Skeletal muscle tissue (tissue), 4 donors: Measurements from ENCODE around the gene NRXN3. TPM values are rescaled to one million over a fixed set of nuclear protein-coding genes. Genes with fewer than 3 reads are reported as not detected.

Experiments
- H3K27ac ChIP-seq: one replicate; pipeline ENCODE4 v1.7.0; 2013; ENCODE audit warnings: mild to moderate bottlenecking, low read depth, low read length, inconsistent platforms
- H3K27me3 ChIP-seq, 3 donors: one replicate each; pipeline ENCODE4 v1.7.0; 2013; ENCODE audit warnings: low read length in 3 of 3; ENCODE audit not compliant: control insufficient read depth in 3 of 3, insufficient read depth in 3 of 3
- H3K36me3 ChIP-seq, 3 donors: one replicate each; pipeline ENCODE4 v1.7.0; 2013; ENCODE audit warnings: low read length in 3 of 3; ENCODE audit not compliant: control insufficient read depth in 3 of 3, insufficient read depth in 3 of 3
- H3K4me1 ChIP-seq, 3 donors: one replicate each; pipeline ENCODE4 v1.7.0; 2013; ENCODE audit warnings: low read length in 3 of 3, mild to moderate bottlenecking in 3 of 3; ENCODE audit not compliant: control insufficient read depth in 3 of 3, insufficient read depth in 3 of 3
- H3K4me3 ChIP-seq, 3 donors: one replicate each; pipeline ENCODE4 v1.7.0; 2013; ENCODE audit warnings: low read length in 3 of 3
- H3K9ac ChIP-seq, 3 donors: one replicate each; pipeline ENCODE4 v1.7.0; 2013; ENCODE audit warnings: low read length in 3 of 3, mild to moderate bottlenecking in 3 of 3, moderate library complexity in 2 of 3, low read depth in 1 of 3
- H3K9me3 ChIP-seq, 3 donors: one replicate each; pipeline ENCODE4 v1.7.0; 2013; ENCODE audit warnings: low read length in 3 of 3; ENCODE audit not compliant: control insufficient read depth in 3 of 3
- total RNA-seq: library from RNA; depleted of rRNA; stranded (reverse); fragments of >200 nt; gene quantifications from one replicate; pipeline ENCODE4 v1.2.3, GENCODE V29; 2014
- donor health status: Osteomylitis.

NRXN3 gene
- total RNA-seq, 1 donor from 2014 or later: 0.52 TPM

GRCh38 chr14:79663453-79663852 lies 1493.3 kb downstream of the NRXN3 start:
- Histone ChIP-seq H3K9me3 (no peaks in the 10 kb centered on the region), H3K4me3 (no peak overlapping the region), H3K36me3 (no peaks in the 10 kb centered on the region), H3K27me3 (no peaks in the 10 kb centered on the region), H3K27ac (no peak overlapping the region), H3K9ac (no peak overlapping the region), H3K4me1 (peaks cover 0 to 2% (median 0%) of the 10 kb centered on the region in 3 donors)

DNA sequence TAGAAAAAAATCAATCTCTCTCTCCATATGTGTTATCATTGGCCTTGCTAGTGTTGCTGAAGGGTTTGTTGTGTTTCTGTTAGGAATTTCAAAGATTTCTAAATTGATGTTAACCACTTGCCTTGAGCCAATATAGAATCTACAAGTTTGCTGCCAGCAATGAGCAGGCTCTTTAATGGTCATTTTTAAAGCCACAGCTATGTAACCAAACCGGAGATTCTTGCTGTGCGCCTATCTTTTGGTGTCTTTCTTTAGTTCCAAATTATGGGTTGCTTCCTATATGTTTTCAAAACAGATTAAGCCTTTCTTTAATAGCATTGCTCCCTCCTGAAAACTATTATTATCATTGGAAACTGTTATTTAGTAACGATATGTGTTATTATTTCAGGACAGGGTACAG lies 1495.4 kb downstream of the NRXN3 start:
- no peak overlapping the region for H3K9ac ChIP-seq
- H3K9me3 ChIP-seq: no peaks in the 10 kb centered on the region
- no peaks in the 10 kb centered on the region for H3K27me3 ChIP-seq

DNA sequence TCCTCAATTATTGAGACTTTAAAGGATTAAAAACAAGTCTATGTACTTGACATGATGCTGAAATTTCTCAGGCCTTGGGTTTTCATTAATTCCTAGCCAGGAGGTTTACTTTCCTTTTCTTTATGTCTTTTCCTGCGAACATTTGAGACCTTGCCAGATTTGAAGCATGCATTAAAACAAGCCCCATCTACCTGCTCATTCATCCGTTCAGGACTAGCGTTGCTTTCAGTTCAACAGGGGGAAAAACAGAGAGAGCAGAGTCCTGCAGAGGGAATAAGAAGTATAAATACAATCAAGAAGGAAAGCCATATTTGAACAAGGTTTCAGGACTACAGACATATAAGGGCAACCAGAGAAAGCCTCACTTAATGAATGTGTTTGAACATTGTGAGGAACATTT lies 1498.8 kb downstream of the NRXN3 start:
- no peak overlapping the region for H3K9ac ChIP-seq
- H3K36me3 ChIP-seq: no peaks in the 10 kb centered on the region
- no peaks in the 10 kb centered on the region for H3K27me3 ChIP-seq
- no peak overlapping the region for H3K27ac ChIP-seq
- H3K4me1 ChIP-seq: no peaks in the 10 kb centered on the region
- no peaks in the 10 kb centered on the region for H3K9me3 ChIP-seq
- no peak overlapping the region for H3K4me3 ChIP-seq

More for the DNA sequence above, 1495.4 kb downstream of the NRXN3 start:
- Histone ChIP-seq H3K27ac (no peak overlapping the region), H3K4me3 (no peak overlapping the region), H3K36me3 (no peaks in the 10 kb centered on the region), H3K4me1 (no peaks in the 10 kb centered on the region)

- Histone ChIP-seq H3K4me1 (no peaks in the 10 kb centered on the region), H3K4me3 (no peak overlapping the region), H3K9me3 (no peaks in the 10 kb centered on the region), H3K36me3 (no peaks in the 10 kb centered on the region), H3K27me3 (no peaks in the 10 kb centered on the region), H3K9ac (no peak overlapping the region), H3K27ac (no peak overlapping the region)
Measured at GRCh38 chr14:79670811-79671210, 1500.6 kb downstream of the NRXN3 start.

GRCh38 chr14:79680087-79680486 lies 1509.9 kb downstream of the NRXN3 start:
- Histone ChIP-seq H3K36me3 (no peaks in the 10 kb centered on the region), H3K27ac (no peak overlapping the region), H3K4me1 (no peaks in the 10 kb centered on the region), H3K4me3 (no peak overlapping the region), H3K9me3 (no peaks in the 10 kb centered on the region), H3K27me3 (no peaks in the 10 kb centered on the region), H3K9ac (no peak overlapping the region)

DNA sequence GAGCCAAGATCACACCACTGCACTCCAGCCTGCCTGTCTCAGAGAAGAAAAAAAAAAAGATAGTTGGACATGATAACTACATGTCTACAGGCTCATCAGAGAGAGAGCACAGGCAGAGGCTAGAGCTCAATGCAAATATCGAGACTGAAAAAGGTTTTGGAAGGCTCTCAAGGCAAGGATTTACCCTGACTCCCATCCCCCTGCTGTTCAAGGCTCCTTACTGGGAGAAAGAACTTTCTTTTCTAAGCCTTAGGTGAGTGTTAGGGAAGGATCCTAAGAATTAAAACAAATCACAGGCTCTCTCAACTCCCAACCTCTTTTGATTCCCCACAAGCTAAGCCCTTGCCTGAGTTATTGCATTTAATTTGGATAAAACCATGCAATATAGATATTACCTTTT lies 1516.0 kb downstream of the NRXN3 start:
- no peak overlapping the region for H3K27ac ChIP-seq
- H3K4me1 ChIP-seq: peaks cover 0 to 2% (median 0%) of the 10 kb centered on the region in 3 donors
- H3K9me3 ChIP-seq: no peaks in the 10 kb centered on the region
- H3K36me3 ChIP-seq: no peaks in the 10 kb centered on the region
- H3K9ac ChIP-seq: no peak overlapping the region
- H3K4me3 ChIP-seq: no peak overlapping the region
- H3K27me3 ChIP-seq: no peaks in the 10 kb centered on the region

GRCh38 chr14:79690960-79691359 lies 1520.8 kb downstream of the NRXN3 start:
- no peak overlapping the region for H3K4me3 ChIP-seq
- no peaks in the 10 kb centered on the region for H3K27me3 ChIP-seq
- H3K9ac ChIP-seq: no peak overlapping the region

DNA sequence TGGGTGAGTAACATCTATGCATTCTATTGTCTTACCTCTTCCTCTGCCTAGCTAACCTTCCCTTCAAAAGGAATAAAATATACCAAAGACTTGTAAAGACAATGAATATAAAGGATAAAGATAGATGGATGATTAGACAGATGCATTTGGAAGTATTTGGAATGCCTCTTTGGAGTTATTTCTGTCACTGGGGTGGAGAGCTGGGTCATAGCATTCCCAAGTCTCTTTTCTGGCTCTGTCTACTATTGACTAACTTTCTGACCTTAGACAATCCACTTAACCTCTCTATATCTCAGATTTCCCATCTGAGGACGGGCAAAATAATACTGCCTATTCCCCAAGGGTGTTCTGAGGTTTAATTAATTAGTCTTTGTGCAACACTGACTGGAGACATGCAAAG lies 1523.8 kb downstream of the NRXN3 start:
- peaks cover 0 to 5% (median 0%) of the 10 kb centered on the region in 3 donors for H3K4me1 ChIP-seq
- H3K9me3 ChIP-seq: peaks cover 0 to 2% (median 0%) of the 10 kb centered on the region in 3 donors
- no peaks in the 10 kb centered on the region for H3K36me3 ChIP-seq
- no peak overlapping the region for H3K27ac ChIP-seq
- no peaks in the 10 kb centered on the region for H3K27me3 ChIP-seq
- no peak overlapping the region for H3K9ac ChIP-seq
- no peak overlapping the region for H3K4me3 ChIP-seq

More at GRCh38 chr14:79690960-79691359, 1520.8 kb downstream of the NRXN3 start:
- Histone ChIP-seq H3K36me3 (no peaks in the 10 kb centered on the region), H3K27ac (no peak overlapping the region), H3K9me3 (peaks cover 0 to 2% (median 0%) of the 10 kb centered on the region in 3 donors), H3K4me1 (peaks cover 0 to 5% (median 2%) of the 10 kb centered on the region in 3 donors)

DNA sequence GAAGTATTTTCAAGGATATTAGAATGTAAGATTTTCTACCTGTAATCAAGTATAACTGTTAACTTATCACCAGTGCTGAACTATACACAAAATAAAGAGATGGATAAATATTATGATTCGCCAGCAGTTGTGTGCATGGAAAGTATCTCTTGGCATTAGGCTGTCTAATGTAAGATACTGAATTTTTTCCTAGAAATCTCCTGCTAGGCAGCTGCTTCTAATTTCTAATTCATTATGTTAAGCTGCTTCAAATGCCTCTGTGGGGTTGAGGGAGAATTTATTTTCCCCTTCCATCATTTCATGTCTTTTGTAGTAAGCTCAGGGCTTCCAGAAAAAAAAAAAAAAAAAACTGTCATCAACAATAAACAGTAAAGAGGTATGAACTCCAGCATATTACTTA lies 1525.1 kb downstream of the NRXN3 start:
- H3K27ac ChIP-seq: no peak overlapping the region
- H3K9ac ChIP-seq: no peak overlapping the region
- H3K27me3 ChIP-seq: no peaks in the 10 kb centered on the region
- no peak overlapping the region for H3K4me3 ChIP-seq
- no peaks in the 10 kb centered on the region for H3K36me3 ChIP-seq
- peaks cover 0 to 5% (median 0%) of the 10 kb centered on the region in 3 donors for H3K4me1 ChIP-seq
- H3K9me3 ChIP-seq: peaks cover 0 to 2% (median 0%) of the 10 kb centered on the region in 3 donors

DNA sequence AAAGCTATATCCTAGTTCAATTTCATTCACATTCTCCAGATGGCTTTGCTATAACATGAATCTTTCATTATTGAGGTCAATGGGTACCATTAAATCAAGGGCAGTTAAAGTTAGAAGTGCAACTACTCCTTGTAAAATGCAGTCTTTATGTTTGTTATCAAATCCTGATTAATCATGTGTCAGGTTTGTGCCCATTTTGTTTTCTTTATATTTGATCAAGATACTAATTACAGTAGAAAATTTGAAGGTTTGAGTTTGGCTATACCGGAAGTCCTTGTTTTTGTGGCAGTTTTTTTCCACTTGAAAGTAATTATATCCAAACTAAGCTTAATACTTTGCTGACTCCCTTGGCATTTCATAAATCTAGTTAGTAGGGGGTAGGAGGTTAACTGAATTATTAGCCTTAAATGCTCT lies 1528.1 kb downstream of the NRXN3 start:
- Histone ChIP-seq H3K4me3 (no peak overlapping the region), H3K27me3 (no peaks in the 10 kb centered on the region), H3K27ac (no peak overlapping the region), H3K9me3 (no peaks in the 10 kb centered on the region), H3K4me1 (peaks cover 0 to 5% (median 0%) of the 10 kb centered on the region in 3 donors), H3K36me3 (no peaks in the 10 kb centered on the region), H3K9ac (no peak overlapping the region)
